GM18858 (cell line): ENCODE results near the gene ALOX5.
A peak's percentile ranks its signal among the peaks of the same experiment; 100 is the strongest.
"Not testable (repeated sequence)": the region's sequence is repeated elsewhere in the genome, so short reads cannot be mapped to it uniquely, and the experiment has no call there.

Source experiments
- ATAC-seq: cut with Tn5 transposase; IDR thresholded peaks from one replicate; pipeline ENCODE4 v1.9.1; 2021; ENCODE audit not compliant: unreplicated experiment

The ALOX5 gene

DNA sequence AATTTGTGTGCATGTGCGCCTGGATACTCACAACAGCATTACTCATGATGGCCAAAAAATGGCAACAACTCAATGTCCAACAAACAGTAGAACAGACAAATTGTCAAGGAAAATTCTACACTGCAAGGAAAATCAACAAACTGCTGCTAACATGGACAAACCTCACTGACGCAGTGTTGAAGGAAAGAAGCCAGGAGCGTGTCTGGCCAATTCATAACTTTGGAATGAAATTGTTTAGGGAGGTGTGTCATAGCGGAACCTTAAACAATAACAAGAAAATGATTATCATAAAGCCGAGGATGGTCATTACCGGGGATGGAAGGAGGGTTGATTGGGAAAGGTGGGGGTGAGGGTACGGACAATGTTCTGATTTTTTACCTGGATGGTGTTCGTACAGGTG, 29.1 kb downstream of the ALOX5 start:
- ATAC-seq: no peak

DNA sequence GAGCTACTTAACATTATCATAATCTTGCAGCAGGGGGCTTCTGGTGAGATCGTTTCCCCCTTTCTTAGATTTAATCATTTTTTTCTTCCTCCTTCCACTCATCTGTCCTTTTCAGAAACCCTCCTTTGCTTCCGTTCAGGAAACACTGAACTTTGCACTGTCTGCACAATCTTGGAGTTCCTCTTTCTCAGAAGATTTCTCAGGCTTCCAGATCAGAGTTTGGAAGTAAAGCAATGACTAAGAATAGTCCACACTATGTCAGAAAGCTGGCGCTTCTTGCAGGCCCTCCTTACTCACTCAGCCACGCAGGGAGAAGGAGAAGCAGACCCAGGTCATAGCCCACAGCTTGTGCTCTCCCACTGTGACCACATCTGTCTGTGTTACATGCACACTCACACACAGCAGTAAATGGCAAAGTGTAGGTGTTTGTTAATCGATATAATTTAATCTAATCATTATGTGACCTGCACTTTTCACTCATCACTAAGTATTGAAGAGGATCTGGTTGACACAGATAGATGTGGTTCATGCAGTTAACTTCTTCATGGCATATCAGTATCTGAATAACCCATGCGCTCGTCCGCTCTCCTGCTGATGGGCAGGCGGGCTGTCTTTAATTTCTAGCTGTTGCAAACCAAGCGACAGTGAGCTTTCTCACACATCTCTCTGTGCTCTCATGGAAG, 30.2 kb downstream of the ALOX5 start:
- peak; percentile 62 for ATAC-seq

DNA sequence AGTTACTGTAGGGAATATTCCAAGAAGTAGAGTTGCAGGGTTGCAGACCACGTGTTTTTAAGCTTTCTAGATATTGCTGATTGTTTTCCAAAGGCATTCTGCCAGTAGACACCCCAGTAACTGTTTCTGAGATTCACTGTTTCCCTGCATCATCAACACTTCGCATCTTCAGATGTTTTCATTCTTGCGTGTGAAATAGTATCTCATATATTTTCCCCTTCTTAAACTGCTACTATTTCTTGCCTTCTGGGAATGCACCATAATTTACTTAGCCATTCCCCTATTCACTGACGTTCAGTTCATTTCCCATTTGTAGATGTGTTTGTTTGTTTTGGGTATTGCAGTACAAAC, 30.7 kb downstream of the ALOX5 start:
- ATAC-seq: no peak

DNA sequence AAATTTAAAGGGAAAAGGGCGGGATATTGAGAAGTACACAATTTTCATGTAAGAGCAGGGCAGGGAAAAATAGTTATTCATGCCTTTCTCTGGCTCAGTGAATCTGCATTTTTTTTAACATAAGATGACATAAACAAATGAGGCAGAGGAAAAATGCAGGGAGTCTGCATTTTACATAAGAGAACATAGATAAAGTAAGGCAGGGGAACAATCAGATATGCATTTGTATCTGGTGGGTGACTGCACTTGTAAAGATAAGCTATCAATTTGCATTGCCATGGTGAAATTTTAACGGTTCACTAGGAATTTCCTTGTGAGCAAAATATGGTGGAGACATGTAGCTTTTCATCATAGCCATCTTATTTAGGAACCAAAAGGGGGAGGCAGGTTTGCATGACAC, 33.5 kb downstream of the ALOX5 start:
- no peak for ATAC-seq

DNA sequence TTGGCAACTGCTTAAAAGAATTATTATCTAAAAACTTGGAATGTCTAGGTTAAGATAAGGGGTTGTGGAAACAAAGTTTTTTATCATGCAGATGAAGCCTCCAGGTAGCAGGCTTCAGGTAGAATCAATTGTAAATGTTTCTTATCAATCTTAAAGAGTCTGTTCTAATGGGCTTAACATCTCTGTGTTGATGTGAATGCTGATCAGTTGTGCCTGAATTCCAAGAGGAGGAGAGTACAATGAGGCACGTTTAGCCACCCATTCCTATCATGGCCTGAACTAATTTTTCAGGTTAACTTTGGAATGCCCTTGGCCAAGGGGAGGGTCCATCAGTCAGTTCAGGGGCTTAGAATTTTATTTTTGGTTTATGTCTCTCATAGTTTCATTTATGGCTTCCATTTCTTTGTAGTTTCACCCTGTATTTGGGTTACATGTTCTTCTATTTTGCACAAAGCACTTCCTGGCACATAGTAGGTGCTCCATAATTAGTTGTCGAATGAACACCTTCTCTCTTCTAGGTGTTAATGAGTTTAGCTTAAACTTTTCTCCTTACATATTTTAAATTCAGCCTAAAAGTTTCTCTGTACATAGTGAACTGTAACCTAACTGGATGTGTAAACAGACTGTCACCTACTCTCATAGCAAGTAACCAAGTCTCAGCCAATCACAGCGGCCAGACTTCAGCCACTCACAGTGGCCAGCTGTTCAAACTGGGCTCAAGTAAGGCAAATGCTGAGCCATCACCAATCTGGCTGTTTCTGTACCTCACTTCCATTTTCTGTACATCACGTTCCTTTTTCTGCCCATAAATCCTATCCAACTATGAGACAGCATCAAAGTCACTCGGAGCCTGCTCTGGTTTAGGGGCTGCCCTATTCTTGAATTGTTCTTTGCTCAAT, 34.7 kb downstream of the ALOX5 start:
- no peak for ATAC-seq

- not testable (repeated sequence) for ATAC-seq
Observed at GRCh38 chr10:45409347-45409746, 35.3 kb downstream of the ALOX5 start.

- no peak for ATAC-seq
Observed at GRCh38 chr10:45409782-45410181, 35.8 kb downstream of the ALOX5 start.

GRCh38 chr10:45410489-45410806, 36.4 kb downstream of the ALOX5 start:
- no peak for ATAC-seq

- no peak for ATAC-seq
Observed at GRCh38 chr10:45410807-45411606, 37.0 kb downstream of the ALOX5 start.

GRCh38 chr10:45411607-45411940, 37.6 kb downstream of the ALOX5 start:
- ATAC-seq: no peak

GRCh38 chr10:45415062-45415461, 41.0 kb downstream of the ALOX5 start:
- ATAC-seq: not testable (repeated sequence)

DNA sequence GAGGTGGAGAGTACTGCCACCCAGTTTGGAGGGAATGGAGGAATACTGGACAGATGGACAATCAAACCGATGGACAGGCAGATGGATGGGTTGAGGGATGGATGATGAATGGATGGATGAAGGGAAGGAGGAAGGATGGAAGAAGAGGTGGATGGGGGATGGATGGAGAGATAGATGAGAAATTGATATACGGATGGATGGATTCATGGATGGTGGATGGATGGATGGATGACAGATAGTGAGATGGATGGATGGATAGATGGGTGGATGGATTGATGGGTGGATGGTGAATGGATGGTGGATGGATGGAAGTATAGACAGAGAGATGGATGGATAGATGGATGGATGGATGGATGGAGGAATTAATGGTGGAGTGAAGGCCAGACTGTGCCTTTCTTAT, 42.6 kb downstream of the ALOX5 start:
- ATAC-seq: no peak

- ATAC-seq: no peak
Observed at GRCh38 chr10:45417746-45418145, 43.7 kb downstream of the ALOX5 start.

- ATAC-seq: no peak
Observed at GRCh38 chr10:45418417-45418848, 44.4 kb downstream of the ALOX5 start.

DNA sequence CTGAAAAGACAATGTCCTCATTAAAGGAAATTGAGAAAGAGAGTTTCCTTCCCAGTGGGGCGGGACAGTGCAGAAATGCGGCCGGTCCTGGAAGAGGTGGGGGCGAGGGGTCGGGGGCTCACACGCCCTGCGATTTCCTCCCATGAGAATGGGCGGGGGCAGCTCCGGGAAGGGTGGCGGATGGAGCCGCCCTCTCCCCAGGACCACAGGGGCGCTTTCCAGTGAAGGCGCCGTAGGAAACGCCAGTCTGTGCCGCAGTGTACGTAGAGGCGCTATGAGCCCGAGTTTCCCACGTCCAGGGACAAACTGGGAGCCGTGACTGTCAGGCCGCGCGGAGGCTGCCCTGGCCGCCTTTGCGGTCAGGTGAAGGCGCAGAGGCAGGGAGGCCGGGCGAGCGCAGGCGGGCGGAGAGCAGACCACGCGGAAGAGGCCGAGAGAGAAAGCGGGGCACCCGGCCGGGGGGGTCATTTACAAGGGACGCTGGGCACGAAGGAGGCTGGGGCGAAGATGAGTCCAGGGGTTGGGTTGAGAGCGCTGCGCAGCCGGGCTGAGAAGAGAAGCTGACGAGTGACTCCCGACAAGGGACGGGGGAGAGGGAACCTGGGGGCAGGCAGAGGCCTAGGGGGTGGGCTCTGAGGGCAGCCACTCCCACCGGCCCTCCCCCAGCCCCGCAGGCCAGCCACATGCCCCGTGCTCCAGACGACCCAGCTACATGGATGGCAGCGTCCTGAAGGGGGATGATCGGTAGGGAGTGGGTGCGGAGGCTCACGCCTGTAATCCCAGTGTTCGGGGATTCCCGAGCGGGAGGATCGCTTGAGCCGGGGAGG, 45.0 kb downstream of the ALOX5 start:
- peak; percentile 38 for ATAC-seq

GRCh38 chr10:45419676-45420025, 45.6 kb downstream of the ALOX5 start:
- no peak for ATAC-seq

DNA sequence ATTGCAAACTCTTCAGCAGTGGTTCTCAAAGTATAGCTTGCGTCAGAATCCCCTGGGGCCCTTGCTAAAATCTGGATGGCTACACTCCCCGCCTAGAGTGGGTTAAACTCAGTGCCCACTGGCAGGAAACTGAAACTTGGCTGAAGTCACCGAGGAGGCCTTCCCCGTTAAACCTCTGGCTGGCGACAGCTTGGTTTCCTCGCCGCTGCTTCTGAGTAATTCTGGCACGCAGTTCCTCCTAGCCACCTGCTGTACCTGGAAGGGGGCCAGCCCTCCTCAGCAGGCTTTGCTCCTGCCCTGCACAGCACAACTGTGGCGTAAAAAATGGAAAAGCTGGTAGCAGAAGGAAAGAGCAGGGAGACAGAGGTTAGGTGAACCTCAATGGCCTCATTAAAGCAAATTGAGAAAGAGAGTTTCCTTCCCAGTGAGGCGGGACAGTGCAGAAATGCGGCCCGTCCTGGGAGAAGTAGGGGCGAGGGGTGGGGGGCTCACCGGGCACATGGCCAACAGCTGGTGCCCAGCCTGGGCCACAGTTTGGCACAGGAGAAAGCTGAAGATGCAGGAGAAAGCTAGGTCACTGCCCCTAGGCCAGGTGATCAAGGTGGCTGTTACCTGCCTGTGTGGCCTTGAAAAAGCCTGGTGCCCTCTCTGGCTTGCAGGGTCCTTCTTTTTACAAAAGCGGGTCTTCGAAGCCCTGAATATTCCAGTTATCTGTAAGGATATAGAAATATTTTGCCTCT, 46.6 kb downstream of the ALOX5 start:
- peak; percentile 59 for ATAC-seq

GRCh38 chr10:45421221-45422097, 47.4 kb downstream of the ALOX5 start:
- peak; percentile 27 for ATAC-seq

GRCh38 chr10:45422207-45422865, 48.3 kb downstream of the ALOX5 start:
- no peak for ATAC-seq
